ENCODE data around the gene CRYBG1. TPM values are rescaled to one million over a fixed set of nuclear protein-coding genes. Genes with fewer than 3 reads are reported as not detected.

The CRYBG1 gene
- total and polyA plus RNA-seq, 10 of the 15 experiments (the other 5 are each of a cell fraction or from before 2014, with no cell fraction given), result 6.5 to 57.0 (median 25.2) TPM

DNA sequence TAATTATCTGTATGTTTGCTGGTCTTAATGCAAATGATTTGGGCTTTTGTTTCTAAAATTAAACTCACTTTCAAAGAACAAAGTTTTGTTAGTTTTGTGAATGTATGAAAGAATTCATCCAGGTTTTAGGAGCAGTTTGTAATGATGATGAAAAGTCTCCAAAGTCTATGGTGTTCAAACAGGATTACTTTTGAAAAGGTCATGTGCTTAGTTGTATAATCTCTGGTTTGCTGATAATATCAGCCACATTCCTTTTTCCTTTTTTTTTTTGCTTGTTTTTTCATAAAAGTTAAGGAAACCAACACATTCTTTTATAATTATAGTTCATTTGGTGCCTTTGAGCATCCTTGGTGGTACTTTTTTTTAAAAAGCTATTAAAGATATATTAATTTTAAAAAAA, 179.9 kb downstream of the CRYBG1 start (continued):
- TF ChIP-seq CBX5 (IDR thresholded peaks at IDR 0.05; ENCODE audit: low read depth) (no peak), MTA2 (IDR thresholded peaks at IDR 0.05; ENCODE audit: low read depth) (no peak), EP300 (IDR thresholded peaks at IDR 0.05; ENCODE audit: borderline replicate concordance in 1 of 2, control insufficient read depth in 1 of 2, low read depth in 2 of 2, low read length in 2 of 2) (no peak), ZBED1 (IDR thresholded peaks at IDR 0.05; ENCODE audit: borderline replicate concordance) (no peak)
- TF ChIP-seq, protein P1, sequence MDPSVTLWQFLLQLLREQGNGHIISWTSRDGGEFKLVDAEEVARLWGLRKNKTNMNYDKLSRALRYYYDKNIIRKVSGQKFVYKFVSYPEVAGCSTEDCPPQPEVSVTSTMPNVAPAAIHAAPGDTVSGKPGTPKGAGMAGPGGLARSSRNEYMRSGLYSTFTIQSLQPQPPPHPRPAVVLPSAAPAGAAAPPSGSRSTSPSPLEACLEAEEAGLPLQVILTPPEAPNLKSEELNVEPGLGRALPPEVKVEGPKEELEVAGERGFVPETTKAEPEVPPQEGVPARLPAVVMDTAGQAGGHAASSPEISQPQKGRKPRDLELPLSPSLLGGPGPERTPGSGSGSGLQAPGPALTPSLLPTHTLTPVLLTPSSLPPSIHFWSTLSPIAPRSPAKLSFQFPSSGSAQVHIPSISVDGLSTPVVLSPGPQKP (IDR thresholded peaks at IDR 0.05; ENCODE audit: low read depth, low read length), result no peak
- TF ChIP-seq, protein P2, sequence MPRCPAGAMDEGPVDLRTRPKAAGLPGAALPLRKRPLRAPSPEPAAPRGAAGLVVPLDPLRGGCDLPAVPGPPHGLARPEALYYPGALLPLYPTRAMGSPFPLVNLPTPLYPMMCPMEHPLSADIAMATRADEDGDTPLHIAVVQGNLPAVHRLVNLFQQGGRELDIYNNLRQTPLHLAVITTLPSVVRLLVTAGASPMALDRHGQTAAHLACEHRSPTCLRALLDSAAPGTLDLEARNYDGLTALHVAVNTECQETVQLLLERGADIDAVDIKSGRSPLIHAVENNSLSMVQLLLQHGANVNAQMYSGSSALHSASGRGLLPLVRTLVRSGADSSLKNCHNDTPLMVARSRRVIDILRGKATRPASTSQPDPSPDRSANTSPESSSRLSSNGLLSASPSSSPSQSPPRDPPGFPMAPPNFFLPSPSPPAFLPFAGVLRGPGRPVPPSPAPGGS (IDR thresholded peaks at IDR 0.05; ENCODE audit: borderline replicate concordance, insufficient read depth, low read depth, low read length, poor library complexity, severe bottlenecking), result no peak
- TF ChIP-seq, protein P3, sequence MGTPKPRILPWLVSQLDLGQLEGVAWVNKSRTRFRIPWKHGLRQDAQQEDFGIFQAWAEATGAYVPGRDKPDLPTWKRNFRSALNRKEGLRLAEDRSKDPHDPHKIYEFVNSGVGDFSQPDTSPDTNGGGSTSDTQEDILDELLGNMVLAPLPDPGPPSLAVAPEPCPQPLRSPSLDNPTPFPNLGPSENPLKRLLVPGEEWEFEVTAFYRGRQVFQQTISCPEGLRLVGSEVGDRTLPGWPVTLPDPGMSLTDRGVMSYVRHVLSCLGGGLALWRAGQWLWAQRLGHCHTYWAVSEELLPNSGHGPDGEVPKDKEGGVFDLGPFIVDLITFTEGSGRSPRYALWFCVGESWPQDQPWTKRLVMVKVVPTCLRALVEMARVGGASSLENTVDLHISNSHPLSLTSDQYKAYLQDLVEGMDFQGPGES (IDR thresholded peaks at IDR 0.05), result no peak

DNA sequence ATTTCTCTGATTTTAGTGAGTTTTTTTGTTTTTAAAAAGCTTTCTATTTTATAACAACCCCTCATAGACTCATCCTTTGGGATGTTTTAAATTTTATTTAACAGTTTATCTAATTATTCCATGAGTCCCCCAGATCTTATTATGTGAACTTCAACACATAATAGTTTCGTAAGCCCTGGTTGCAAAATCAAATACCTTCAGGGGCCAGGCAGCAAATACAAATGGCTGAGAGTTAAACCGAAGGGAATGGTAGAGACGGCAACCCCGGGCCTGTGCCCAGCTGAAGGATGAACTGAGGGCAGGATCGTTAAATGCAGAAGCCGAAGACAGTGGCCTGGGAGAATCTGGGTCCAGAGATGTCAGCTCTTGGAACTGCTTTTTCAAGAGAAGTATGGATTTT, 180.4 kb downstream of the CRYBG1 start:
- FAIRE-seq (no peak), ATAC-seq (no peak), DNase-seq (ENCODE audit: low read depth, low spot score) (no peak)
- 98% methylated on average over 6 of the region's 6 CpGs for WGBS (ENCODE audit: insufficient coverage, insufficient replicate concordance, low lambda C conversion rate, missing lambda C conversion rate)
- H3K79me2 ChIP-seq (ENCODE audit: control insufficient read depth, insufficient read depth, low read length), result no peaks in the 10 kb centered on the region; the same call in 1 of the 2 replicates
- ChIA-PET POLR2A (interaction anchor here (0.5 to 0.6 kb wide), 2 partner anchors 95 to 124 kb away, joined by 3 to 5 read pairs; no protein-coding TSS in a partner anchor), RAD21 (ENCODE audit: unreplicated experiment) (interaction anchor here (0.6 to 1.7 kb wide), 2 partner anchors 12 to 25 kb away, joined by 3 to 5 read pairs; no protein-coding TSS in a partner anchor), CTCF (interaction anchor here (0.7 to 1.6 kb wide), 4 partner anchors 14 to 931 kb away, joined by 3 to 6 read pairs (median 4); no protein-coding TSS in a partner anchor), SMC1A (ENCODE audit: uncharacterized antibody, unreplicated experiment) (interaction anchor here (0.9 to 3.0 kb wide), 6 partner anchors 11 to 93 kb away, joined by 3 to 12 read pairs (median 5); no protein-coding TSS in a partner anchor)
- H3K4me2 ChIP-seq (ENCODE audit: control insufficient read depth, insufficient read depth), result no peak overlapping the region
- no peaks in the 10 kb centered on the region for H4K20me1 ChIP-seq (ENCODE audit: control insufficient read depth, insufficient read depth)
- H3K9ac ChIP-seq (ENCODE audit: control insufficient read depth, insufficient read depth, low read length), result no peak overlapping the region
- H3K9me3 ChIP-seq (replicated peaks; ENCODE audit: control insufficient read depth, insufficient read depth, low read length), result no peaks in the 10 kb centered on the region
- in situ Hi-C loops (cut with MboI), result no loop called here
- intact Hi-C loops (cut with micrococcal nuclease; ENCODE audit: unreplicated experiment), result no loop called here
- TF ChIP-seq STAT1 (conservative IDR thresholded peaks at IDR 0.05) (no peak), NFIC (IDR thresholded peaks at IDR 0.05; ENCODE audit: low read depth, low read length) (no peak), NR2F1 (conservative IDR thresholded peaks at IDR 0.05) (no peak), BCL11A (IDR thresholded peaks at IDR 0.05; ENCODE audit: low read depth, low read length) (no peak), ATF7 (IDR thresholded peaks at IDR 0.05; ENCODE audit: low read depth) (no peak), GABPA (IDR thresholded peaks at IDR 0.05; ENCODE audit: low read depth) (no peak), CBX5 (IDR thresholded peaks at IDR 0.05; ENCODE audit: low read depth) (no peak), SUPT20H (IDR thresholded peaks at IDR 0.05; ENCODE audit: borderline replicate concordance, control insufficient read depth, low read depth, low read length) (no peak), TARDBP (IDR thresholded peaks at IDR 0.05; ENCODE audit: borderline replicate concordance) (no peak), CHD4 (IDR thresholded peaks at IDR 0.05) (no peak)
- TF ChIP-seq, protein P4, sequence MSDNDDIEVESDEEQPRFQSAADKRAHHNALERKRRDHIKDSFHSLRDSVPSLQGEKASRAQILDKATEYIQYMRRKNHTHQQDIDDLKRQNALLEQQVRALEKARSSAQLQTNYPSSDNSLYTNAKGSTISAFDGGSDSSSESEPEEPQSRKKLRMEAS (IDR thresholded peaks at IDR 0.05; ENCODE audit: low read depth, low read length), result no peak
- no peaks in the 10 kb centered on the region for H3K27me3 ChIP-seq (replicated peaks in 1 of 2; ENCODE audit: control insufficient read depth in 2 of 2, insufficient read depth in 2 of 2, low read length in 1 of 2)
- H3K4me3 ChIP-seq, result no peak overlapping the region
- peaks cover 3 to 44% of the 10 kb centered on the region in 2 experiments for H3K36me3 ChIP-seq (ENCODE audit: control insufficient read depth in 2 of 2, insufficient read depth in 2 of 2, low read length in 1 of 2)
- H2AFZ ChIP-seq (ENCODE audit: control insufficient read depth, low read depth, low read length), result no peak overlapping the region
- H3K4me1 ChIP-seq (ENCODE audit: control insufficient read depth, insufficient read depth, low read length), result no peaks in the 10 kb centered on the region
- no peak overlapping the region for H3K27ac ChIP-seq (ENCODE audit: control insufficient read depth, insufficient read depth)
- no TSS peak for BruUV-seq (replicated peaks)
